Sigmoid colon (tissue), 4 donors: ENCODE data around the gene SYNDIG1.

Source experiments
- POLR2AphosphoS5 ChIP-seq, 4 donors: sonication (generic); formaldehyde crosslinking; IDR thresholded peaks; one replicate each; pipeline ENCODE4 v1.6.1; 2017; ENCODE audit warnings: antibody characterized with exemption in 4 of 4
- TF ChIP-seq, protein P1 (sequence below), 4 experiments: fragments of 450-650 bp in 3 of 4; fragments of 200-600 bp in 1 of 4; IDR thresholded peaks; one replicate each; pipeline ENCODE4 v1.5.1; 2016 to 2019; ENCODE audit warnings: antibody characterized with exemption in 4 of 4, mild to moderate bottlenecking in 3 of 4, moderate library complexity in 2 of 4

DNA sequence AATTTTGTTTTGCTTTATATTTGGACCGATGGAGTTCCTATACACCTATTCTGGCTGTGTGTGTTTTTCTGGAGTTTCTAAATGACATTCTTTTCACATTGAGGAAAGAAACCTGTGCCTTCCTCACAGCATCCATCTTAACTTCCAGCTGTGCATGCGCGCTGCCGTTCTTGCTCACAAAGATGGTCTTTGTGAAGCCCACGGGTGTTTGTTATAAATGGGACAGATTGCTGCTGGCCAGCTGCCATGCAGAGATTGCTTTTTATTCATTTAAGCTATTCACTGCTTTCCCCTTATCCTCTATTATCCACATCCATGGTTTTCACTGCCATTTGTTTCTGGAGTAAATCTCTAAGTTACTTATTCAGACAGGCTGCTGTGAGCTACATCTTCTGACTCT lies 54.2 kb downstream of the SYNDIG1 start:
- no peak for TF ChIP-seq POLR2AphosphoS5 (IDR thresholded peaks at IDR 0.05)
- TF ChIP-seq, protein P1, sequence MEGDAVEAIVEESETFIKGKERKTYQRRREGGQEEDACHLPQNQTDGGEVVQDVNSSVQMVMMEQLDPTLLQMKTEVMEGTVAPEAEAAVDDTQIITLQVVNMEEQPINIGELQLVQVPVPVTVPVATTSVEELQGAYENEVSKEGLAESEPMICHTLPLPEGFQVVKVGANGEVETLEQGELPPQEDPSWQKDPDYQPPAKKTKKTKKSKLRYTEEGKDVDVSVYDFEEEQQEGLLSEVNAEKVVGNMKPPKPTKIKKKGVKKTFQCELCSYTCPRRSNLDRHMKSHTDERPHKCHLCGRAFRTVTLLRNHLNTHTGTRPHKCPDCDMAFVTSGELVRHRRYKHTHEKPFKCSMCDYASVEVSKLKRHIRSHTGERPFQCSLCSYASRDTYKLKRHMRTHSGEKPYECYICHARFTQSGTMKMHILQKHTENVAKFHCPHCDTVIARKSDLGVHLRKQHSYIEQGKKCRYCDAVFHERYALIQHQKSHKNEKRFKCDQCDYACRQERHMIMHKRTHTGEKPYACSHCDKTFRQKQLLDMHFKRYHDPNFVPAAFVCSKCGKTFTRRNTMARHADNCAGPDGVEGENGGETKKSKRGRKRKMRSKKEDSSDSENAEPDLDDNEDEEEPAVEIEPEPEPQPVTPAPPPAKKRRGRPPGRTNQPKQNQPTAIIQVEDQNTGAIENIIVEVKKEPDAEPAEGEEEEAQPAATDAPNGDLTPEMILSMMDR (IDR thresholded peaks at IDR 0.05): no peak
